ENCODE measurements around the gene VAMP2.

Gene VAMP2

DNA sequence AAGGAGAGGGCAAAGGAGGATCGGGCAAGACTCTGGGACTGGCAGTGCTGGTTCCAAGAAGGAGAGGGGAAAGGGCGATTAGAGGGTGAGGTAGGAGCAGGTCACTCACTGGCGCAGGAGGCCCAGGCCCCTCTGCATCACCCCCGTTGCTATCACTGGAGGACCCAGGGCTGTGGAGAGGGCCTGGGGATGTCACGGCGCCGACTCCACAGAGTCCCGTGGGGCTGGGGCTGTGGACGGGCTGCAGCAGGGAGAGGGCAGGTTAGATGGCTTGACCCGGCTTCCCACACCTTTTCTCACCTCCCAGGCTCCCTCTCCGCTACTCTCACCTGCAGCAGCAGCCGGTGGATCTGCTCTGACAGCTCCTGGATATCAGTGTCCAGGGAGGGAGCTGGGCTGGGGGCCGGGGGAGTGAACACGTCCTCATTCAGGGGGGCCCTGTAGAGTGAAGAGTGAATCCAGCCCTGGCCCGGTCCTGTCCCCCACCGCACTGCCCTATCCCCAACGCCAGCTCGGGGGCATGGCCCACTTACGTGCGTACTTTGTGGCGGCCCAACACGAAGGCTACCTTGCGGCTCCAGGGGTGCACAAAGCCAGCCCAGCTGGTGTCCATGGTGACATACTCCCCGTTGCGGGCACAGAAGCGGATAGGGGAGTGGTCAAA, 15.5 kb downstream of the VAMP2 start:
- Histone ChIP-seq H2AFZ (no peak overlapping the region), H3K9me3 (ENCODE audit: control insufficient read depth, low read length) (no peaks in the 10 kb centered on the region), H3K9ac (no peak overlapping the region), H3K27ac (peak overlapping the region; percentile 24), H3K79me2 (peaks cover 43% of the 10 kb centered on the region), H3K4me2 (ENCODE audit: low read length) (no peak overlapping the region), H3K36me3 (ENCODE audit: control insufficient read depth, insufficient read depth, low read length) (no peaks in the 10 kb centered on the region), H3K27me3 (ENCODE audit: control insufficient read depth, insufficient read depth, low read length) (no peaks in the 10 kb centered on the region), H3K4me1 (peaks cover 14% of the 10 kb centered on the region), H3K4me3 (ENCODE audit: low read depth, low read length) (no peak overlapping the region)
- TF ChIP-seq, protein P1, sequence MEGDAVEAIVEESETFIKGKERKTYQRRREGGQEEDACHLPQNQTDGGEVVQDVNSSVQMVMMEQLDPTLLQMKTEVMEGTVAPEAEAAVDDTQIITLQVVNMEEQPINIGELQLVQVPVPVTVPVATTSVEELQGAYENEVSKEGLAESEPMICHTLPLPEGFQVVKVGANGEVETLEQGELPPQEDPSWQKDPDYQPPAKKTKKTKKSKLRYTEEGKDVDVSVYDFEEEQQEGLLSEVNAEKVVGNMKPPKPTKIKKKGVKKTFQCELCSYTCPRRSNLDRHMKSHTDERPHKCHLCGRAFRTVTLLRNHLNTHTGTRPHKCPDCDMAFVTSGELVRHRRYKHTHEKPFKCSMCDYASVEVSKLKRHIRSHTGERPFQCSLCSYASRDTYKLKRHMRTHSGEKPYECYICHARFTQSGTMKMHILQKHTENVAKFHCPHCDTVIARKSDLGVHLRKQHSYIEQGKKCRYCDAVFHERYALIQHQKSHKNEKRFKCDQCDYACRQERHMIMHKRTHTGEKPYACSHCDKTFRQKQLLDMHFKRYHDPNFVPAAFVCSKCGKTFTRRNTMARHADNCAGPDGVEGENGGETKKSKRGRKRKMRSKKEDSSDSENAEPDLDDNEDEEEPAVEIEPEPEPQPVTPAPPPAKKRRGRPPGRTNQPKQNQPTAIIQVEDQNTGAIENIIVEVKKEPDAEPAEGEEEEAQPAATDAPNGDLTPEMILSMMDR (IDR thresholded peaks at IDR 0.05), result no peak

- H3K9me3 ChIP-seq (ENCODE audit: control insufficient read depth, low read length), result no peaks in the 10 kb centered on the region
- no peak overlapping the region for H2AFZ ChIP-seq
- peaks cover 40% of the 10 kb centered on the region for H3K79me2 ChIP-seq
- no peak overlapping the region for H3K4me3 ChIP-seq (ENCODE audit: low read depth, low read length)
- peak overlapping the region; percentile 24 for H3K27ac ChIP-seq
- no peak overlapping the region for H3K9ac ChIP-seq
- H3K36me3 ChIP-seq (ENCODE audit: control insufficient read depth, insufficient read depth, low read length), result no peaks in the 10 kb centered on the region
- no peak overlapping the region for H3K4me2 ChIP-seq (ENCODE audit: low read length)
- H3K4me1 ChIP-seq, result peaks cover 14% of the 10 kb centered on the region
- no peaks in the 10 kb centered on the region for H3K27me3 ChIP-seq (ENCODE audit: control insufficient read depth, insufficient read depth, low read length)
- TF ChIP-seq, protein P1 (IDR thresholded peaks at IDR 0.05), result no peak
Observed at GRCh38 chr17:8146381-8147140, 16.2 kb downstream of the VAMP2 start.

GRCh38 chr17:8145811-8146210, 16.9 kb downstream of the VAMP2 start:
- Histone ChIP-seq H3K9me3 (ENCODE audit: control insufficient read depth, low read length) (no peaks in the 10 kb centered on the region), H3K4me3 (ENCODE audit: low read depth, low read length) (no peak overlapping the region), H2AFZ (no peak overlapping the region), H3K27me3 (ENCODE audit: control insufficient read depth, insufficient read depth, low read length) (no peaks in the 10 kb centered on the region), H3K4me1 (peaks cover 9% of the 10 kb centered on the region), H3K36me3 (ENCODE audit: control insufficient read depth, insufficient read depth, low read length) (no peaks in the 10 kb centered on the region), H3K27ac (no peak overlapping the region), H3K79me2 (peaks cover 34% of the 10 kb centered on the region), H3K9ac (no peak overlapping the region), H3K4me2 (ENCODE audit: low read length) (no peak overlapping the region)
- TF ChIP-seq, protein P1 (IDR thresholded peaks at IDR 0.05), result no peak

DNA sequence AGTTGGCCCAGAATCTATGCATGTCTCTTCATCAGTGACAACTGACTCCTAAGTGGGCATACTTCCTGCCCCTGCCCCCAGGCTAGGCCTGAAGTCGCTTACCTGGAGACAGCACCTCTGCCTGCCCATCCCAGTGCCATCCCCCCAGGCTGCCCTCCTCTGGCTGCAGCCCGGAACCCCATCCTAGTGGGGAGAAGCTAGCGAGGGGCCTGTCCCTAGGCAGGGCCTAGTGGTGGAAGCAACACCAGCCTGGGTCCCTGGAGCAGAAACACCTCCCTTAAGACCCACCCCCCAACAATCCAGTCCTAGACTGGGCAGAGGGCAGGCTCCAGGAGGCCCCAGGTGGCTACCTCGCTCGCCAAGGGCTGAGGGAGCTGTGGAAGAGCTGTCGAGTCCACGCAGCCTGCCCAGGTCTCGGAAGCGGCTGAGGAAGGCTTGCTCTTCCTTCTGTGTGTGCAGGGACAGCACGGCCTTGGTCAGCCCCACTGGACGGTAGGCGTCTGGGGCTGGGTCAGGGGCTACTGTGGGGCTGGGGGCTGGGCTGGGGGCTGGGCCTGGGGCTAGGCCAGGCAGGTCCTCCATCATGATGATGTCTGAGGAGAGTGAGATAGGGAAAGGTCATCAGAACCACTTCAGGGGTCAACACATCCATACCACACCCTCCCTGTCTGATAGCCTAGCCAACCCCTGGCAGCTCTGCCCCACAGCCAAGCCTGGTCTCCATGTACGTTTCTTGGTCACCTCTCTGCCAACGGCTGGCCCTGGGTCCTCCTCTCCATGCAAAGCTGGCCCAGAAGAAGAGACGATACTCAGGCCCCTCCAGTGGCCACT, 18.1 kb downstream of the VAMP2 start:
- H3K27ac ChIP-seq, result no peak overlapping the region
- no peaks in the 10 kb centered on the region for H3K4me1 ChIP-seq
- H3K9ac ChIP-seq, result no peak overlapping the region
- no peaks in the 10 kb centered on the region for H3K36me3 ChIP-seq (ENCODE audit: control insufficient read depth, insufficient read depth, low read length)
- no peak overlapping the region for H2AFZ ChIP-seq
- H3K9me3 ChIP-seq (ENCODE audit: control insufficient read depth, low read length), result no peaks in the 10 kb centered on the region
- H3K27me3 ChIP-seq (ENCODE audit: control insufficient read depth, insufficient read depth, low read length), result no peaks in the 10 kb centered on the region
- TF ChIP-seq, protein P1 (IDR thresholded peaks at IDR 0.05), result no peak
- no peak overlapping the region for H3K4me3 ChIP-seq (ENCODE audit: low read depth, low read length)
- no peak overlapping the region for H3K4me2 ChIP-seq (ENCODE audit: low read length)
- H3K79me2 ChIP-seq, result peaks cover 23% of the 10 kb centered on the region

Measured in parathyroid adenoma (tissue), 2 donors.